ENCODE results near the gene MIOS.

GRCh38 chr7:7563269-7563668, 3.4 kb upstream of the MIOS start:
- TF ChIP-seq, protein P1, sequence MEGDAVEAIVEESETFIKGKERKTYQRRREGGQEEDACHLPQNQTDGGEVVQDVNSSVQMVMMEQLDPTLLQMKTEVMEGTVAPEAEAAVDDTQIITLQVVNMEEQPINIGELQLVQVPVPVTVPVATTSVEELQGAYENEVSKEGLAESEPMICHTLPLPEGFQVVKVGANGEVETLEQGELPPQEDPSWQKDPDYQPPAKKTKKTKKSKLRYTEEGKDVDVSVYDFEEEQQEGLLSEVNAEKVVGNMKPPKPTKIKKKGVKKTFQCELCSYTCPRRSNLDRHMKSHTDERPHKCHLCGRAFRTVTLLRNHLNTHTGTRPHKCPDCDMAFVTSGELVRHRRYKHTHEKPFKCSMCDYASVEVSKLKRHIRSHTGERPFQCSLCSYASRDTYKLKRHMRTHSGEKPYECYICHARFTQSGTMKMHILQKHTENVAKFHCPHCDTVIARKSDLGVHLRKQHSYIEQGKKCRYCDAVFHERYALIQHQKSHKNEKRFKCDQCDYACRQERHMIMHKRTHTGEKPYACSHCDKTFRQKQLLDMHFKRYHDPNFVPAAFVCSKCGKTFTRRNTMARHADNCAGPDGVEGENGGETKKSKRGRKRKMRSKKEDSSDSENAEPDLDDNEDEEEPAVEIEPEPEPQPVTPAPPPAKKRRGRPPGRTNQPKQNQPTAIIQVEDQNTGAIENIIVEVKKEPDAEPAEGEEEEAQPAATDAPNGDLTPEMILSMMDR (IDR thresholded peaks at IDR 0.05; ENCODE audit: low read depth, low read length, missing input control) = no peak
- TF ChIP-seq, protein P2, sequence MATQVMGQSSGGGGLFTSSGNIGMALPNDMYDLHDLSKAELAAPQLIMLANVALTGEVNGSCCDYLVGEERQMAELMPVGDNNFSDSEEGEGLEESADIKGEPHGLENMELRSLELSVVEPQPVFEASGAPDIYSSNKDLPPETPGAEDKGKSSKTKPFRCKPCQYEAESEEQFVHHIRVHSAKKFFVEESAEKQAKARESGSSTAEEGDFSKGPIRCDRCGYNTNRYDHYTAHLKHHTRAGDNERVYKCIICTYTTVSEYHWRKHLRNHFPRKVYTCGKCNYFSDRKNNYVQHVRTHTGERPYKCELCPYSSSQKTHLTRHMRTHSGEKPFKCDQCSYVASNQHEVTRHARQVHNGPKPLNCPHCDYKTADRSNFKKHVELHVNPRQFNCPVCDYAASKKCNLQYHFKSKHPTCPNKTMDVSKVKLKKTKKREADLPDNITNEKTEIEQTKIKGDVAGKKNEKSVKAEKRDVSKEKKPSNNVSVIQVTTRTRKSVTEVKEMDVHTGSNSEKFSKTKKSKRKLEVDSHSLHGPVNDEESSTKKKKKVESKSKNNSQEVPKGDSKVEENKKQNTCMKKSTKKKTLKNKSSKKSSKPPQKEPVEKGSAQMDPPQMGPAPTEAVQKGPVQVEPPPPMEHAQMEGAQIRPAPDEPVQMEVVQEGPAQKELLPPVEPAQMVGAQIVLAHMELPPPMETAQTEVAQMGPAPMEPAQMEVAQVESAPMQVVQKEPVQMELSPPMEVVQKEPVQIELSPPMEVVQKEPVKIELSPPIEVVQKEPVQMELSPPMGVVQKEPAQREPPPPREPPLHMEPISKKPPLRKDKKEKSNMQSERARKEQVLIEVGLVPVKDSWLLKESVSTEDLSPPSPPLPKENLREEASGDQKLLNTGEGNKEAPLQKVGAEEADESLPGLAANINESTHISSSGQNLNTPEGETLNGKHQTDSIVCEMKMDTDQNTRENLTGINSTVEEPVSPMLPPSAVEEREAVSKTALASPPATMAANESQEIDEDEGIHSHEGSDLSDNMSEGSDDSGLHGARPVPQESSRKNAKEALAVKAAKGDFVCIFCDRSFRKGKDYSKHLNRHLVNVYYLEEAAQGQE (IDR thresholded peaks at IDR 0.05) = no peak
- no peak for TF ChIP-seq ZBTB33 (IDR thresholded peaks at IDR 0.05)
- TF ChIP-seq RAD21 (IDR thresholded peaks at IDR 0.05) = no peak
- TF ChIP-seq SP1 (IDR thresholded peaks at IDR 0.05) = no peak
- no peak for TF ChIP-seq TAF1 (conservative IDR thresholded peaks at IDR 0.05)
- TF ChIP-seq JUND (IDR thresholded peaks at IDR 0.05) = no peak
- no peak for TF ChIP-seq MAX (IDR thresholded peaks at IDR 0.05)
- TF ChIP-seq RXRA (IDR thresholded peaks at IDR 0.05) = no peak
